ENCODE results near the gene S100A1.

Gene S100A1

DNA sequence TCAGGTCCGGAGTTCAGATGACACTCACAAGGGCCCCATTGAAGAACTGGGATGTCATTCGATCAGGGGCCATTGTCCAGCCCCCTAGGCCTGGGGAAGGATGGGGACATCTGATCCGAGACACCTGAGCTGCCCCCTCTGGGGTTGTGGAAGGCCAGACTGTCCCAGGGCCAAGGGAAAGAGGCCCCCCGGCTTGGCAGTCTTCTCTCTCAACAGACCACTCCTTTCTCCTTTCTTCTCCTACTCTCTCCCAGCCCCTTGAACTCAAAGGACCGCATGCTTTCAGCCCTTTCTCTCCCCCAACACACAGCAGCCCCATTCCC is 1.1 kb downstream of the S100A1 start:
- no peak for DNase-seq (ENCODE audit: extremely low read depth, low read depth)
- no peak overlapping the region for H3K4me3 ChIP-seq (replicated peaks; ENCODE audit: low read depth, low read length)
- TF ChIP-seq, protein P1, sequence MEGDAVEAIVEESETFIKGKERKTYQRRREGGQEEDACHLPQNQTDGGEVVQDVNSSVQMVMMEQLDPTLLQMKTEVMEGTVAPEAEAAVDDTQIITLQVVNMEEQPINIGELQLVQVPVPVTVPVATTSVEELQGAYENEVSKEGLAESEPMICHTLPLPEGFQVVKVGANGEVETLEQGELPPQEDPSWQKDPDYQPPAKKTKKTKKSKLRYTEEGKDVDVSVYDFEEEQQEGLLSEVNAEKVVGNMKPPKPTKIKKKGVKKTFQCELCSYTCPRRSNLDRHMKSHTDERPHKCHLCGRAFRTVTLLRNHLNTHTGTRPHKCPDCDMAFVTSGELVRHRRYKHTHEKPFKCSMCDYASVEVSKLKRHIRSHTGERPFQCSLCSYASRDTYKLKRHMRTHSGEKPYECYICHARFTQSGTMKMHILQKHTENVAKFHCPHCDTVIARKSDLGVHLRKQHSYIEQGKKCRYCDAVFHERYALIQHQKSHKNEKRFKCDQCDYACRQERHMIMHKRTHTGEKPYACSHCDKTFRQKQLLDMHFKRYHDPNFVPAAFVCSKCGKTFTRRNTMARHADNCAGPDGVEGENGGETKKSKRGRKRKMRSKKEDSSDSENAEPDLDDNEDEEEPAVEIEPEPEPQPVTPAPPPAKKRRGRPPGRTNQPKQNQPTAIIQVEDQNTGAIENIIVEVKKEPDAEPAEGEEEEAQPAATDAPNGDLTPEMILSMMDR (IDR thresholded peaks at IDR 0.05; ENCODE audit: low read depth, low read length, missing control alignments) = no peak

DNA sequence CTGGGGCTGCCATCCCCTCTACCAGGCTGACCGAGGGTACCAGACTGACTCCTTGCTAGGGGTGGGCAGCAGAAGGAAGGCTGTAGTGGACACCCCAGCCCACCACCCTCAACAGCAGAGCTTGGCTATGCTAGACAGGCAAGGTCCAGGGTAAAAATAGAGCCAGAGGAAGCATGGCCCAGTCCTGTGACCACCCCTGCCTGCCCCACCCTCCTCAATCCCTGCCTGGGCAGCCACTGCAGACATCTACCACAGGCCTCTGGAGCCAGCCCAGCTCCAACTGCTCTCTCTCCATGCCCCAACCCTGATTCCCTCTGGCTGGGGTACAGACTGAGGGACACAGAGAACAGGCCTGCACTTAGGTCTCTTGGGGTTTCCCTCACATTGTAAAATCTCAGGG is 1.7 kb downstream of the S100A1 start:
- TF ChIP-seq, protein P1 (IDR thresholded peaks at IDR 0.05; ENCODE audit: low read depth, low read length, missing control alignments) = no peak
- no peak for DNase-seq (ENCODE audit: extremely low read depth, low read depth)
- H3K4me3 ChIP-seq (replicated peaks; ENCODE audit: low read depth, low read length) = no peak overlapping the region

DNA sequence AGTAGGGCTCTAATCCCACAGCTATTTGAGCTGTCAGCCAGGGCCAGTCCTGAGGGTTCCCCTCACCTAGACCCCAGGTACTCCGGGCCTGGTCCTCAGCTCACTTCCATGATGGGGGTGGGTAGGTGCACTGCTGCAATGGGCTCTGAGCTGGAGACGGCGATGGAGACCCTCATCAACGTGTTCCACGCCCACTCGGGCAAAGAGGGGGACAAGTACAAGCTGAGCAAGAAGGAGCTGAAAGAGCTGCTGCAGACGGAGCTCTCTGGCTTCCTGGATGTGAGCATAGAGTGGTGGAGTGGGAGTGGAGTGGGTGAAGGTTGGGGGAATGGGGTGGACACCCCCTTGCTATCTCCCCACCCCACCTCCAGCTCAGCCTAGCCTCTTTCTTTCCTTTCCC is 2.1 kb downstream of the S100A1 start:
- no peak for DNase-seq (ENCODE audit: extremely low read depth, low read depth)
- TF ChIP-seq, protein P1 (IDR thresholded peaks at IDR 0.05; ENCODE audit: low read depth, low read length, missing control alignments) = no peak
- no peak overlapping the region for H3K4me3 ChIP-seq (replicated peaks; ENCODE audit: low read depth, low read length)

DNA sequence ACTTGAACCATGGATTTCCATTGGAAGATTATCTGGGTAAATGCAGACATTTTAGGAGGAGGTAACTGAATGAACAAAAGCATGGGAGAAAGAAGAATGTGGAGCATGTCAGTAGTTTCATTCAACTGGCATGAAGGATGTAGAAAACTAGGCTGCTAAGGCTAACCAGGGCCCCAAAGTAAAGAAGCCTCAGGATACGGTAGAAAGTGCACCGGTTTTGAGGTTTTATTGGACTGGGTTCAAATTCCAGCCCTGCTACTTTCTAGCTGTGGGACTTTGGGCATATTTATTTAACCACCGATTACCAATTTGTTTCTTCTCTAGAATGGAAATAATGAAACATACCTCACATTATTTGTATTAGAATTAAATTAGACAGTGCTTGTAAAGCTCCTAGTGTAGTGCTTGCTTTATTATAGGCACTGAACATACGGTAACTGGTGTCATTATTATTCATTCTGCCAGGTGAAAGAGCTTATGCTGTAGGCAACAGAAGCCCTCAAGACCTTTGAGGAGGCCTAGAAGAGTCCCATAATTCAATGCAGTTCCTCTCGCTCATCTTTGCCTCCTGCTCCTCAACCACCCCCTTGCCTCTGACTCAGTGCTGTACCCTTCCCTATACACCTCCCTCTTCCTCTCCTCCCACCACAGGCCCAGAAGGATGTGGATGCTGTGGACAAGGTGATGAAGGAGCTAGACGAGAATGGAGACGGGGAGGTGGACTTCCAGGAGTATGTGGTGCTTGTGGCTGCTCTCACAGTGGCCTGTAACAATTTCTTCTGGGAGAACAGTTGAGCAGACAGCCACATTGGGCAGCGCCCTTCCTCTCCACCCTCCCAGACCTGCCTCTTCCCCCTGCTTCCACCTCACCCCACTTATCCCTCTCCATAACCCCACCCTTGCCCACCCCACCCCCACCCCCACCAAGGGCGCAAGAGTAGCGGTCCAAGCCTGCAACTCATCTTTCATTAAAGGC is 3.1 kb downstream of the S100A1 start:
- DNase-seq (ENCODE audit: extremely low read depth, low read depth) = no peak
- TF ChIP-seq, protein P1 (IDR thresholded peaks at IDR 0.05; ENCODE audit: low read depth, low read length, missing control alignments) = no peak
- no peak overlapping the region for H3K4me3 ChIP-seq (replicated peaks; ENCODE audit: low read depth, low read length)

DNA sequence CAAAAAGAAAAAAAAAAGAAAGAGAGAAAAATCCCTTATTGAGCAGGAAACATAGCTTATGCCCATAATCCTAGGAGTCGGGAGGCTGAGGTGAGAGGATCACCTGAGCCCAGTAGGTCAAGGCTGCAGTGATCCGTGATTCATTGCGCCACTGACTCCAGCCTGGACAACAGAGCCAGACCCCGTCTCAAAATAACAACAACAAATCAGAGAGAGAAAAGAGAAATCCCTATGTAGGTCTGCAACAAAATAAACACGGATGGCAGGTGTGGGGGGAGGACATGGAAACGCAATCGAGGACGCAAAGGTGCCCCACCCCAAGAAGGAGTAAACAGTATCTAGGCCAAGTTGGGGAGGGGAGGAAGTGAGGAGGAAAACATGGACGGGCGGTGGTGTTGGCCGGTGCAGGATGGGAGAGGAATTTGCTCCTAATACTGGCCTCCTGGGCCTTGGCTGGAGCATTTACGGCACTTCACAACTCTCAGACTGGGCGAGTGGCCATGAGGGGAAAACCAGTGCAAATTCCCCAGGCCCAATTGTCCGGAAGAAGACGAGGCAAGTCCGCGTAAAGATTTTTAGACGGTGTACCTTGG is 5.0 kb downstream of the S100A1 start:
- no peak for DNase-seq (ENCODE audit: extremely low read depth, low read depth)
- peak overlapping the region; percentile 94 for H3K4me3 ChIP-seq (replicated peaks; ENCODE audit: low read depth, low read length)
- TF ChIP-seq, protein P1 (IDR thresholded peaks at IDR 0.05; ENCODE audit: low read depth, low read length, missing control alignments) = no peak

DNA sequence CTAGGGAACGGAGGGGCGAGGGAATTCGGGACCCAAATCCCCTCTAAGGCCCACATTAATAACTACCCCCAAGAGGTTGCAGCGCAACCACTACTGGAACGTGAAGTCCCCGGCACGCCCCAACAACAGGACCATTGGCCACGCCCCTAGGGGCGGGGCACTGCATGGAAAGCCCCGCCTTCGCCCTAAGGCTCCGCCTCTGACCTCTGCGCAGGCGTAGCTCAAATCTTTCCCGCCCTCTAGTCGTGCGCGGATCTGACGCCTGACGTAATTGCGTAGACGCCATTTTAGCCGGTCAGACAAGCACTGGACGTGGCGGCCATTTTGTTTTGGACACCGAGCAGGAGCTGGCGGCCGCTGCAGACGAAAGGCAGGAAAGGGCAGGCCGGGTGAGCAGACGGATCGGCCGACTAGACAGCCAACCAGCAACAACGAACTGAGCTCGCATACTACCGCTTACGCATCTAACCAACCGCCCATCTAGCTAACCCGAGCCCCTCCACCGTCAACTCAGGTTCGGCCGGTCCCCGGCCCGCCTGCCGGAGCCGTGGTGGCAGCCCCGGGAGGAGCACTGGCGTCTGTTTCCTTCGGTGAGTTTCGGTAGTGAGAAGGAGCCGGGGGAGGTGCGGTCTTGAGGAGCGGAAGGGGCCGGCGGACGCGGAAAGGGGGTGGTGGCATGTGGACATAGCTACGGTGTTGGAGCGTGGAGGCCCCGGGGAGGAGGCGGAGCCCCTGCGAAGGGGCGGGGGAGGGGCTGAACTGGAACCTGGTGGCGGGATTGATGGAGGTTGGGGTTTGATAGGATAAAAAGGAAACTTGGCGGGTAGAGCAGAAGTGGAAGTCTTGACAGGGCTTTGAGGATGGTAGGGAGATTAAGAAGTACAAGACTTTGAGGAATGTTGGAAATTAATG is 5.8 kb downstream of the S100A1 start, which contains the start of gene CHTOP:
TSS of gene CHTOP (plus strand) at position 313 of the 912 bp plus-strand sequence. CDS start 2,523 bp downstream, outside the sequence.
- peak within 1 kb of the TSS; percentile 94 for H3K4me3 ChIP-seq (replicated peaks; ENCODE audit: low read depth, low read length)
- TF ChIP-seq, protein P1 (IDR thresholded peaks at IDR 0.05; ENCODE audit: low read depth, low read length, missing control alignments) = no peak
- peak; percentile 98 for DNase-seq (ENCODE audit: extremely low read depth, low read depth)
